Testis (tissue), 2 donors: ENCODE measurements around the gene SLC39A3.

Experiments used
- POLR2A ChIP-seq: fragments of 450-650 bp; IDR thresholded peaks from one replicate; pipeline ENCODE4 v1.6.1; 2017; ENCODE audit warnings: antibody characterized with exemption, mild to moderate bottlenecking, moderate library complexity
- TF ChIP-seq, protein P1 (sequence below), 3 experiments: fragments of 450-650 bp in 2 of 3; fragments of 200-600 bp in 1 of 3; sonication (generic) in 1 of 3; IDR thresholded peaks; one replicate each; pipeline ENCODE4 v1.5.1; 2016 to 2019; ENCODE audit warnings: antibody characterized with exemption in 3 of 3, mild to moderate bottlenecking in 2 of 3, moderate library complexity in 1 of 3

DNA sequence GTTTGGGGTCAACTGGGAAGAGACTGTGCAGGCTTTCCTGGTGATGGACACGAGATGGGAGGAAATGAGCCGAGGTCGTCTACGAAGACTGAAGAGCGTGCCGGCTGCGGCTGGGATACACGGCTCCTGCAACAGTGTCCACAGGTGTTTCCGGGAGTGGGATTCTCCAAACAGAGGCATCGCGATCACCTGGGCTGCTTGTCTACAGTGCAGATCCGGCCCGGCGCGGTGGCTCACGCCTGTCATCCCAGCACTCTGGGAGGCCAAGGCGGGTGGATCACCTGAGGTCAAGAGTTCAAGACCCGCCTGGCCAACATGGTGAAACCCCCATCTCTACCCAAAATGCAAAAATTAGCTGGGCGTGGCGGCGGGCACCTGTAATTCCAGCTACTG, 11.6 kb upstream of the SLC39A3 start:
- no peak for TF ChIP-seq POLR2A
- TF ChIP-seq, protein P1, sequence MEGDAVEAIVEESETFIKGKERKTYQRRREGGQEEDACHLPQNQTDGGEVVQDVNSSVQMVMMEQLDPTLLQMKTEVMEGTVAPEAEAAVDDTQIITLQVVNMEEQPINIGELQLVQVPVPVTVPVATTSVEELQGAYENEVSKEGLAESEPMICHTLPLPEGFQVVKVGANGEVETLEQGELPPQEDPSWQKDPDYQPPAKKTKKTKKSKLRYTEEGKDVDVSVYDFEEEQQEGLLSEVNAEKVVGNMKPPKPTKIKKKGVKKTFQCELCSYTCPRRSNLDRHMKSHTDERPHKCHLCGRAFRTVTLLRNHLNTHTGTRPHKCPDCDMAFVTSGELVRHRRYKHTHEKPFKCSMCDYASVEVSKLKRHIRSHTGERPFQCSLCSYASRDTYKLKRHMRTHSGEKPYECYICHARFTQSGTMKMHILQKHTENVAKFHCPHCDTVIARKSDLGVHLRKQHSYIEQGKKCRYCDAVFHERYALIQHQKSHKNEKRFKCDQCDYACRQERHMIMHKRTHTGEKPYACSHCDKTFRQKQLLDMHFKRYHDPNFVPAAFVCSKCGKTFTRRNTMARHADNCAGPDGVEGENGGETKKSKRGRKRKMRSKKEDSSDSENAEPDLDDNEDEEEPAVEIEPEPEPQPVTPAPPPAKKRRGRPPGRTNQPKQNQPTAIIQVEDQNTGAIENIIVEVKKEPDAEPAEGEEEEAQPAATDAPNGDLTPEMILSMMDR (IDR thresholded peaks at IDR 0.05): no peak
